Neuronal stem cell (in vitro differentiated cells): Measurements from ENCODE around the gene FAS.

Experiments
- DNase-seq: peaks from one replicate; pipeline ENCODE4 v3.0.0-alpha.2; 2013; ENCODE audit warnings: low spot score
- H2AFZ ChIP-seq: one replicate; pipeline ENCODE4 v1.6.1; 2013; ENCODE audit warnings: mild to moderate bottlenecking, low read length, inconsistent platforms
- H2AK5ac ChIP-seq: 2 replicates; pipeline ENCODE4 v1.6.1; 2013; ENCODE audit warnings: low read depth, mild to moderate bottlenecking, inconsistent platforms, low read length, moderate library complexity, mixed read lengths
- H2BK120ac ChIP-seq: 2 replicates; pipeline ENCODE4 v1.6.1; 2013; ENCODE audit warnings: low read depth, mild to moderate bottlenecking, inconsistent platforms, low read length, moderate library complexity, mixed read lengths
- H2BK12ac ChIP-seq: one replicate; pipeline ENCODE4 v1.6.1; 2013; ENCODE audit warnings: low read length, inconsistent platforms
- H2BK15ac ChIP-seq: 2 replicates; pipeline ENCODE4 v1.6.1; 2013; ENCODE audit warnings: mild to moderate bottlenecking, low read length, inconsistent platforms, mixed read lengths
- H2BK5ac ChIP-seq: one replicate; pipeline ENCODE4 v1.6.1; 2013; ENCODE audit warnings: inconsistent platforms, mild to moderate bottlenecking, low read length, moderate library complexity
- H3K14ac ChIP-seq: one replicate; pipeline ENCODE4 v1.6.1; 2013; ENCODE audit warnings: low read length, inconsistent platforms
- H3K18ac ChIP-seq: 2 replicates; pipeline ENCODE4 v1.6.1; 2013; ENCODE audit warnings: low read length, inconsistent platforms
- H3K23ac ChIP-seq: 2 replicates; pipeline ENCODE4 v1.6.1; 2013; ENCODE audit warnings: low read depth, mild to moderate bottlenecking, mixed read lengths, low read length, inconsistent platforms; ENCODE audit not compliant: poor library complexity
- H3K27ac ChIP-seq: replicated peaks from 3 replicates; pipeline ENCODE4 v1.5.1; 2013; ENCODE audit warnings: low read length, inconsistent platforms
- H3K27me3 ChIP-seq, 3 experiments: 2 replicates each; pipeline ENCODE4 v1.6.1; 2013; ENCODE audit warnings: low read length in 3 of 3, mild to moderate bottlenecking in 2 of 3, inconsistent platforms in 1 of 3, low read depth in 1 of 3, mixed read lengths in 1 of 3, moderate library complexity in 1 of 3; ENCODE audit not compliant: control insufficient read depth in 3 of 3, insufficient read depth in 3 of 3
- H3K36me3 ChIP-seq, 2 donors: replicated peaks in 1 of 2; 2 replicates each; pipeline ENCODE4 v1.6.1; 2013; ENCODE audit warnings: low read length in 2 of 2; ENCODE audit not compliant: control insufficient read depth in 2 of 2, insufficient read depth in 2 of 2
- H3K4ac ChIP-seq: 2 replicates; pipeline ENCODE4 v1.6.1; 2013; ENCODE audit warnings: inconsistent platforms, mild to moderate bottlenecking, low read length, moderate library complexity
- H3K4me1 ChIP-seq, 2 donors: 1 replicate in 1 of 2; 2 replicates in 1 of 2; pipeline ENCODE4 v1.6.1; 2013; ENCODE audit warnings: low read length in 2 of 2, low read depth in 1 of 2; ENCODE audit not compliant: control insufficient read depth in 2 of 2, insufficient read depth in 1 of 2
- H3K4me2 ChIP-seq: one replicate; pipeline ENCODE4 v1.6.1; 2013; ENCODE audit warnings: mild to moderate bottlenecking, low read length, inconsistent platforms; ENCODE audit not compliant: insufficient read depth, poor library complexity, severe bottlenecking
- H3K4me3 ChIP-seq, 2 donors: 2 replicates each; pipeline ENCODE4 v1.5.1; 2013; ENCODE audit warnings: low read length in 2 of 2, mild to moderate bottlenecking in 2 of 2, inconsistent platforms in 1 of 2, moderate library complexity in 1 of 2
- H3K79me1 ChIP-seq: one replicate; pipeline ENCODE4 v1.6.1; 2013; ENCODE audit warnings: low read depth, mild to moderate bottlenecking, inconsistent platforms, low read length, moderate library complexity
- H3K9ac ChIP-seq: one replicate; pipeline ENCODE4 v1.6.1; 2013; ENCODE audit warnings: mild to moderate bottlenecking, low read depth, low read length, inconsistent platforms; ENCODE audit not compliant: poor library complexity
- H3K9me3 ChIP-seq, 2 donors: replicated peaks in 1 of 2; 2 replicates each; pipeline versions ENCODE3 to v1.6.1; 2013; ENCODE audit warnings: low read length in 2 of 2, mild to moderate bottlenecking in 2 of 2, inconsistent platforms in 1 of 2, low read depth in 1 of 2, mixed read lengths in 1 of 2, moderate library complexity in 1 of 2; ENCODE audit not compliant: control insufficient read depth in 2 of 2, insufficient read depth in 1 of 2
- H4K8ac ChIP-seq: one replicate; pipeline ENCODE4 v1.6.1; 2013; ENCODE audit warnings: low read depth, mild to moderate bottlenecking, inconsistent platforms, low read length, moderate library complexity
- H4K91ac ChIP-seq: one replicate; pipeline ENCODE4 v1.6.1; 2013; ENCODE audit warnings: low read length, low read depth, mild to moderate bottlenecking, inconsistent platforms; ENCODE audit not compliant: poor library complexity
- WGBS, 2 donors: extraction: QIAGEN DNeasy Blood & Tissue Kit; methylation state at CpG; one replicate each; pipeline ENCODE4 v1.1.7; 2013; ENCODE audit warnings: missing lambda C conversion rate in 2 of 2, mixed read lengths in 1 of 2; ENCODE audit not compliant: insufficient read length in 2 of 2, insufficient replicate concordance in 1 of 2; ENCODE audit errors: extremely low coverage in 2 of 2; 5-methylcytosine and 5-hydroxymethylcytosine counted together

FAS gene

GRCh38 chr10:88980247-88980646, 10.4 kb upstream of the FAS start:
- Histone ChIP-seq H3K18ac (no peak overlapping the region), H3K23ac (no peak overlapping the region), H3K36me3 (no peaks in the 10 kb centered on the region), H3K9me3 (no peaks in the 10 kb centered on the region), H3K27me3 (no peaks in the 10 kb centered on the region), H2BK15ac (no peak overlapping the region), H2AFZ (no peak overlapping the region), H2BK5ac (no peak overlapping the region), H3K9ac (no peak overlapping the region), H3K4me2 (no peak overlapping the region), H3K27ac (no peak overlapping the region), H3K4me3 (no peak overlapping the region), H4K8ac (no peak overlapping the region), H3K4ac (no peak overlapping the region), H2AK5ac (no peak overlapping the region), H3K79me1 (no peaks in the 10 kb centered on the region), H2BK12ac (no peak overlapping the region), H3K14ac (no peak overlapping the region), H3K4me1 (no peaks in the 10 kb centered on the region), H4K91ac (no peak overlapping the region), H2BK120ac (no peak overlapping the region)
- DNase-seq, result no peak
- WGBS, 2 donors, result no CpG with 5 or more reads among the region's 4 CpGs

DNA sequence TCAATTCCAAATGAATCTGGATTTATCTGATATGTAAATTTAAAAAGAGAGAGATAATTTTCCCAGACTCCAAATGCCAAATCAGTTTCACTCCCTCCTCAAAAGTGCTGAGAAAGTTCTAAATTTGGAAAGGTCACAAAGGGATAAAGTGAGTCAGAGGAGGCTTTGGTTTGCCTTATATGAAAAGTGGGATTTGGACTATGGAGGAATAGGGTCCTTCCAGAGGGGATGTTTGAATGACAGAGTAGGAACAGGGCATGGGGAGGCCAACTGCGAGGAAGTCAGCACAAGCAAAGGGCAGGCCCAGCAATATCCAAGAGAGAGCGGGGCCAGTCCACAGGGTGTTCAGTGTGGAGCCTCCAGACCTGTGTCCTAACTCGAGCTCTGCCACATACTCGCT, 9.8 kb upstream of the FAS start:
- H3K4me1 ChIP-seq, result peaks cover 2 to 5% of the 10 kb centered on the region in 2 donors
- no peak overlapping the region for H2BK12ac ChIP-seq
- H3K23ac ChIP-seq, result no peak overlapping the region
- H2BK120ac ChIP-seq, result no peak overlapping the region
- H3K9ac ChIP-seq, result no peak overlapping the region
- no peak overlapping the region for H4K91ac ChIP-seq
- no peak overlapping the region for H2AK5ac ChIP-seq
- peak overlapping the region; percentile 65 for H3K14ac ChIP-seq
- no peak overlapping the region for H3K18ac ChIP-seq
- no peak overlapping the region for H2BK15ac ChIP-seq
- no peak overlapping the region for H3K27ac ChIP-seq
- no peaks in the 10 kb centered on the region for H3K27me3 ChIP-seq
- WGBS, 2 donors, result no CpG with 5 or more reads among the region's 4 CpGs
- H2BK5ac ChIP-seq, result no peak overlapping the region
- DNase-seq, result no peak
- H3K9me3 ChIP-seq, result no peaks in the 10 kb centered on the region
- H3K4me3 ChIP-seq, result no peak overlapping the region
- H3K36me3 ChIP-seq, result no peaks in the 10 kb centered on the region
- H2AFZ ChIP-seq, result no peak overlapping the region
- H4K8ac ChIP-seq, result no peak overlapping the region
- no peak overlapping the region for H3K4ac ChIP-seq
- H3K4me2 ChIP-seq, result no peak overlapping the region
- H3K79me1 ChIP-seq, result no peaks in the 10 kb centered on the region

GRCh38 chr10:88981435-88981834, 9.2 kb upstream of the FAS start:
- Histone ChIP-seq H2BK5ac (no peak overlapping the region), H3K14ac (no peak overlapping the region), H4K8ac (no peak overlapping the region), H3K4me3 (no peak overlapping the region), H3K4me1 (peaks cover 2 to 5% of the 10 kb centered on the region in 2 donors), H2AK5ac (no peak overlapping the region), H3K36me3 (no peaks in the 10 kb centered on the region), H3K9me3 (no peaks in the 10 kb centered on the region), H3K27me3 (no peaks in the 10 kb centered on the region), H3K9ac (no peak overlapping the region), H3K27ac (no peak overlapping the region), H2BK15ac (no peak overlapping the region), H3K79me1 (no peaks in the 10 kb centered on the region), H3K23ac (no peak overlapping the region), H3K4ac (no peak overlapping the region), H4K91ac (no peak overlapping the region), H3K4me2 (no peak overlapping the region), H2BK120ac (no peak overlapping the region), H3K18ac (no peak overlapping the region), H2BK12ac (no peak overlapping the region), H2AFZ (no peak overlapping the region)
- no CpG with 5 or more reads among the region's 5 CpGs for WGBS, 2 donors
- DNase-seq, result no peak

GRCh38 chr10:88982366-88982765, 8.2 kb upstream of the FAS start:
- H3K79me1 ChIP-seq, result no peaks in the 10 kb centered on the region
- no peak overlapping the region for H4K8ac ChIP-seq

More at GRCh38 chr10:88982366-88982765, 8.2 kb upstream of the FAS start:
- Histone ChIP-seq H4K91ac (no peak overlapping the region), H2BK12ac (no peak overlapping the region), H2AK5ac (no peak overlapping the region), H2BK120ac (no peak overlapping the region), H2AFZ (no peak overlapping the region), H3K4ac (no peak overlapping the region), H3K4me2 (no peak overlapping the region), H3K23ac (no peak overlapping the region), H3K9me3 (no peaks in the 10 kb centered on the region), H3K14ac (no peak overlapping the region), H3K9ac (no peak overlapping the region), H3K18ac (no peak overlapping the region), H2BK15ac (no peak overlapping the region), H3K4me1 (peaks cover 2 to 5% of the 10 kb centered on the region in 2 donors), H3K36me3 (no peaks in the 10 kb centered on the region), H3K4me3 (no peak overlapping the region), H3K27ac (no peak overlapping the region), H2BK5ac (no peak overlapping the region), H3K27me3 (no peaks in the 10 kb centered on the region)
- no CpG with 5 or more reads among the region's 2 CpGs for WGBS, 2 donors
- no peak for DNase-seq
